GM18519 (cell line): ENCODE results near the gene KAT2B.
A peak's percentile ranks its signal among the peaks of the same experiment; 100 is the strongest.

Source experiments
- ATAC-seq: cut with Tn5 transposase; IDR thresholded peaks from one replicate; pipeline ENCODE4 v1.9.1; 2021; ENCODE audit warnings: mild to moderate bottlenecking, moderate library complexity; ENCODE audit not compliant: unreplicated experiment, low FRiP score

The KAT2B gene

GRCh38 chr3:20137647-20138046, 97.4 kb downstream of the KAT2B start:
- no peak for ATAC-seq

- ATAC-seq: no peak
These were observed 100.6 kb downstream of the KAT2B start for GRCh38 chr3:20140881-20141280.

DNA sequence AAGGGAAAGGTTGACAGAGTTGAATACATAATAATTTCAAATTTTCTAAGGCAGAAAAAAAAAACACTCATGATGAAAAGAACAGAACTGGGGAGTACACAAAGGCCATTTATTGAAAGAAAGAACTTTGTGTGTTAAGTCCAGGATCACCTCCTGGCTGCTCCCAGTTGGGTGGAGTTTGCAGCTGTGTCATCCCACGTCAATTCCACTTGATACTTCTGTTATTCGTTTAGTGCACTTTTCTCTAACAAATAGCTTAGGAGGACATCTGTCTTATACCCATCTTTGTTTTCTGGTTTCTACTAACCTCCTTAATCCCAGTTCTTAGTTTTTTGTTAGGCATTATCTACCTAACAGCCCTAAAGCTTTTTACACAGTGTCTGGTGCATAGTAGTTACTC, 101.1 kb downstream of the KAT2B start:
- ATAC-seq: no peak

GRCh38 chr3:20141851-20142250, 101.6 kb downstream of the KAT2B start:
- ATAC-seq: no peak

DNA sequence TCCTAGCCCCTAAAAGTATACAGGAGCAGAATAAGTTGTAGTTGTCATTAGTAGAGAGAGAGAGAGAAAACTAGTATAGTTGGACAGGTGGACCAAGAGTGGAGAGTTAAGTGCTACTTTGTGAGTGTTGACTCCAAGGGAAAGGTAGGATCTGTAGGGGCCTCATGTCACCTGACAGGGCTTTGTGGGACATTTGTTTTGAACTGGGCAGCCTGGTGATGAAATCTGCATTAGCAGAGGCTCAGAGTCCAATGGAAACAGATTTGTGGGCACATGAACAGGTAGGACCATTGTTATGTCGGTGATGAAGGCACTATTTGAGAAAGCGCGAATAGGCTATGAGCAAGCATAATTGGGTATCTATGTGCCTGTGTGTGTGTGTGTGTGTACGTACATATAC, 102.3 kb downstream of the KAT2B start:
- ATAC-seq: no peak

DNA sequence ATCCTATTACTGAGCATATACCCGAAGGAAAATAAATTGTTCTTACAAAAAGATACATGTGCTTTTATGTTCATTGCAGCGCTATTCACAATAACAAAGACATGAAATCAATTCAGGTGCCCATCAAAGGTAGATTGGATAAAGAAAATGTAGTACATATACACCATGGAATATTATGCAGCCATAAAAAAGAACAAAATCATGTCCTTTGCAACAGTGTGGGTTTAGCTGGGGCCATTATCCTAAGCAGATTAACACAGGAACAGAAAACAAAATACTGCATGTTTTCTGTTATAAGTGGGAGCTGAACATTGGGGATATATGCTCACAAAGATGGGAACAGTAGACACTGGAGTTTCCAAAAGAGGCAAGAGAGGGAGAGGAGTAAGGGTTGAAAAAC, 103.3 kb downstream of the KAT2B start:
- no peak for ATAC-seq

DNA sequence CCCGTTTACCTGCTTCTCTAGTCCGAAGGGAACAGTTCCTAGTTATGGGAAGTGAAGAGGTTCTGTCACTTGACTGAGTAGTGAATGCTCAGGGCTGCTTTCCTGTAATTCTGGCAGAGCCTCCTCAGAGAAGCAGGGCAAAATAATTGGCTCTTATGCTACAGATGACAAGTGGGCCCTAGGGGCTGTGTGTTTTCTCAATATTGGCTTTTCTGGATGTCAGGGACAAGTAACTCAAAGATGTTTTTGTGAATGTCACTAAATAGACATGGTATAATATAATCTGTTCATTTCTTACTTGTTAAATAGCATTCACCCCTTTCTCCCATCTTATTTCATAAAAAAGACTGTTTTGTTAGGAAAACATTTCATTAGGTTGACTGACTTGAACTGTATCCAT, 105.6 kb downstream of the KAT2B start:
- ATAC-seq: no peak

DNA sequence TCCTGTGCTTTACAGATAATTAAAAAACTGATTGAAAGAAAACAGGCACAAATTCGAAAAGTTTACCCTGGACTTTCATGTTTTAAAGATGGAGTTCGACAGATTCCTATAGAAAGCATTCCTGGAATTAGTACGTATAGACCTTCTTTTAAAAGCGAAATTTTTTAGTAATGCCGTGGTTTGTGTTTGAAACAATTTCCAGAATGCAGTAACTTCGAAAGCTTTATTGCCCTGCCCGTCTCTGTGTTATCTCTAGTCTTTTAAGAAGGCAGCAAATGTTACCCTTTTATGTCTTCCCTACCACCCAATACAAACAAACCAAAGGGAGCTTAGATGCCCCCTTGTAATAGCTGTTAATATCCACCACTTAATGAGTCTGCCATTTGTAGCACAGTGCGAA, 106.1 kb downstream of the KAT2B start:
- ATAC-seq: no peak

DNA sequence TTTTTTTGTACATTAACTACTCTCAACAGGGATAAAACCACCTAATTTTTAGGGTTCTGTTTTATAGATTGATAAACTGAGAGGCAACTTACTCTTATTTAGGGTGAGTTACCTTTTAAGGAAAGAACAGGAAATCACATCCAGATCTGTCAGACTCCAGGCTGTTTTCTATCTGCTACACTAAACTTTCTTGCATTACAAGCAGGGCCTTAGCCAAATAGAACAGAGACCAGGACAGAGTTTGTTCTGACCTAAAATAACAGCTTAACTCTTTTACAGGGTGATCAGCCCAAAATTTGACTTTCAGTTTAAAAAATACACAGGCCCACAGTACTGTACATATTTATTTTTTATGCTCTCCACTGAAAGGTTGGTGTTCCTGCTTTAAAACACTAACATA, 107.1 kb downstream of the KAT2B start:
- ATAC-seq: no peak

DNA sequence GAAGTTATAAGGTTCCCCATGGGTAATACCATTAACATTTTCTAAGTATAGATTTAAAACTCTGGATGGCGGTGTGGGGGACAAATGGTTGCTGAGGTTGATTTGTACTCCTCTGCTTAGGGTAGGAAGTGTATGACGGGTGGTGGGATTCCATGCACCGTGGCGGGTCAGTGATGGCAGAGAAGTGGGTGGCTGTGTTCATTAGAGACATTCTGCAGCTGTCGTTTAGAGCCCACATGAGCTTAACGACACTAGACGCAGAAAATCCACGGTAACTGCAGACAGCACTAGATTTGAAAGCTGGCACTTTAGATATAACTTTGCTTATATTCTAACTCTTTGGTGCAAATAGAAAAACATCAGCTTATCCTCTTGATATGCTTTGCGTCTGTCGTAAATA, 108.2 kb downstream of the KAT2B start:
- no peak for ATAC-seq

DNA sequence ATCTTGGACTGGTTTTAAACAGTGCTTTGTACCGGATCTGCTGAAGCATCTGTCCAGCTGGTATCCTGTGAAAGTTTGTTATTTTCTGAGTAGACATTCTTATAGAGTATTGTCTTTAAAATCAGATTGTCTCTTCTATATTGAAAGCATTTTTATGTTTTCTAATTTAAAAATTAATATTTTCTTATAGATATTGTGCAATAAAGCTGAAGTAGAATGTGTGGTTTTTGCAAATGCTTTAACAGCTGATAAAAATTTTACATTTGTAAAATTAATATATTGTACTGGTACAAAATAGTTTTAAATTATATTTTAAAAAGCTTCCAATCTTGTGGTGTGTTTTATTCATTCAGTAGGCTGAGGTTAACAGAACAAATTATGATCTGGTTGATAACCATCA, 113.8 kb downstream of the KAT2B start:
- no peak for ATAC-seq

DNA sequence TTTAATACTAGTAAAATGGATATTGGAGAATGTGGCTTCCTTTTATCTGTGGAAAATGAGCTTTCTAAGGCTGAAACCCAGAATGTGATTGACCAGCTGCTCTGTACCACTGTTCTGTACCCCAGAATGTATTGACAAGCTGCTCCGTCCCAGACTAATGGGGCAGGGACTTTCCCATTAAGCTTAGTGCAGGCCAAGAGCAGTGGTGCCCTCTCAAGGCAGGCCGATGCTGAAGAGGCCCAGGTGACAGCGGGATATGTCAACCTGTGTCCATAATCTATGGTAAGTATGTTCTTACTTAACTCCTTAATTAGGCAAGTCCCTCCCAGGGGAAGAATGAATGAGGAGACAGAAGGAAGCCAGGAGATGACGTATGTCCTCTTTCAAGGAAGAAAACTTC, 114.7 kb downstream of the KAT2B start:
- no peak for ATAC-seq

DNA sequence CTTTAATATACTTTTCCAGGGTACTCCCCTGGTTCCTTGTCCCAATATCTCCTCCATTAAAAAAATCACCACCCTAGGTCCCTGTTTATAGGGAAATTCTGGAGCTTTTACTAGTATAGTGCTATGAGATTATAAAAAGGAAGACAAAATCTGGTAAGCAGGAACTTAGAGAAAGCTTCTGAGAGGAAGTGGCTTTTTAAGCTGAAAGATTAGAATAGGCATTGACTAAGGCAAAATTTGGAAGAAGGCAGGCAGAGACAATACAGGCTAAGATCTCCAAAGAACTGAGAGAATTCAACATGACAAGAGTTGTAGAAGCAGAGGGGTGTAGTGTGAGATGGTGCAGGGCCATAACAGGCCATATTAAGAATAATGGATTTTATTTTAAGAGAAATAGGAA, 120.0 kb downstream of the KAT2B start:
- ATAC-seq: no peak

- ATAC-seq: no peak
These were observed 121.5 kb downstream of the KAT2B start for GRCh38 chr3:20161714-20162113.

GRCh38 chr3:20173844-20174410, 133.7 kb downstream of the KAT2B start:
- no peak for ATAC-seq

GRCh38 chr3:20181276-20181675, 141.0 kb downstream of the KAT2B start:
- no peak for ATAC-seq

DNA sequence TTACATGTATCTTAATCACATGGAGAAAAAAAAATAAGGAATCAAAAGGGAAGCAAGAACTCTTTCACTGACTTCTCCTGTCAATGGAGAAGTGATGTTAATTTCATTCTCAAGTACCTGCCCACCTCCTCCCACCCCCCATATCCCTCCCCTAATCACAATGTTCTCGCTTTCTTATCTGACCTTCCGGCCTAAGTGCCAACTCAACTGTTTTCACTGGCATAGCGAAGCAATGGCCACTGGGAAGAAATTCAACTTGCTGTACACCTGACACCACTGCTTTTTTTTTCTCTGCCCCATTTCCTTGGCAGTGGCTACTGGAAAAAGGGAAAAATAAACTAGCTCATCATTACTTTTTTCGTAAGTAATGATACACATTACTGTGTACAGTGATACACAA, 142.0 kb downstream of the KAT2B start:
- no peak for ATAC-seq

DNA sequence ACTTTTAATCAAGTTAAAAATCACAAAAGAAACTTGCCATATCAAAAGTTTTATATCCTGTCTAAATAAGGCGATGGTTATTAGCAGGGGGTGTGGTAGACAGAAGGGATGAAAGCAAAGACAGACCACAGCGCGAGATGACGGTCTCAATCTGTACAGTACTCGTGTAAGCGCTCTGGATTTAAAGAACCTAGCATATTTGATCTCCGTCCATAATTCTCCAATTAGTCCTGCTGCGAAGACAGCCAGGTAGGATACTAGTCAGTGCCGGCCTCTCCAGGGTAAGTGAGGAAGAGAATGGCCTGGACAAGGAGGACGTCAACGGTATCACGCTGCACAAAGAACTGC, 145.1 kb downstream of the KAT2B start:
- peak; percentile 21 for ATAC-seq

- ATAC-seq: peak; percentile 93
These were observed 145.7 kb downstream of the KAT2B start, which contains the start of gene SGO1 for GRCh38 chr3:20185679-20186599. Gene SGO1 (minus strand): TSS chr3:20186206. CDS start chr3:20184027, 2,179 bp downstream.

DNA sequence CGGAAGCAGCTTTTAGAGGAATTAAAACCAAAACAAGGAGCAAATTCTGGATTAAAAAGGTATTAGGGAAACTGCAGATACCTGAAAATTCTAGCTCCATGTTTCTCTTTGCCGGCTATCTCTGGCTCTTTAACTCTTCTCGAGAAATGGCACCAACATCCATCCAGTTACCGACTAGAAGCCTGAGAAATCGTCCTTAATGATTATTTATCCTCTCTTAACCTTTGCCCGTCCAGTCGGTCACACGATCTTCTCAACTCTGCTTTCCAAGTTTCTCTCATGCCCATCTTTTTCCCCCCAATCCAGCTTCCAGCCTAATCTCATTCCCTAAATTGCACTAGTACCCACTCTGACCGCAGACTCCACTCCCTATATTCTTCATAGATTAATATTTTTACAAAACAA, 146.4 kb downstream of the KAT2B start:
- ATAC-seq: peak; percentile 0

DNA sequence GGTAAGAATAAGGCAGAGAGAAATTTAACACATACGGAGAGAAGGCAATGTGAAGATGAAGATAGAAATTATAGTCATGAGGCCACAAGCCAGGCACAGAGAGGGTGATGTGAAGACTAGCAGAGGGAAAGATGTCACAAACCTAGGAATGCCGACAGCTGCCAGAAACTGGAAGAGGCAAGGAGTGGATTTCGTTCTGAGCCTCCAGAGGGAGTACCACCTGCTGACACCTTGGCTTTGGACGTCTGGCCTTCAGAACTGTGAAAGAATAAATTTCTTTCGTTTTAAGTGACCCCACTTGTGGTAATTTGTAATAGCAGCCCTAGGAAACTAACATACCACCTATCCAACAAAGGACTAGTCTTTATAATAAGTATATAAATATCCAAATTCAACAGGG, 150.7 kb downstream of the KAT2B start:
- ATAC-seq: no peak

GRCh38 chr3:20194793-20195460, 154.7 kb downstream of the KAT2B start:
- ATAC-seq: no peak
